GM12875 (cell line): Measurements from ENCODE around the gene ZFYVE28.

Experiments
- H3K4me3 ChIP-seq: one replicate; pipeline ENCODE4 v1.5.1; 2011; ENCODE audit warnings: low read depth, low read length, control low read depth
- CTCF ChIP-seq: IDR thresholded peaks from 2 replicates; pipeline ENCODE4 v1.5.1; 2011; ENCODE audit warnings: low read depth, mild to moderate bottlenecking, control low read depth, inconsistent platforms, low read length, moderate library complexity, borderline replicate concordance; ENCODE audit not compliant: insufficient read depth

The ZFYVE28 gene

DNA sequence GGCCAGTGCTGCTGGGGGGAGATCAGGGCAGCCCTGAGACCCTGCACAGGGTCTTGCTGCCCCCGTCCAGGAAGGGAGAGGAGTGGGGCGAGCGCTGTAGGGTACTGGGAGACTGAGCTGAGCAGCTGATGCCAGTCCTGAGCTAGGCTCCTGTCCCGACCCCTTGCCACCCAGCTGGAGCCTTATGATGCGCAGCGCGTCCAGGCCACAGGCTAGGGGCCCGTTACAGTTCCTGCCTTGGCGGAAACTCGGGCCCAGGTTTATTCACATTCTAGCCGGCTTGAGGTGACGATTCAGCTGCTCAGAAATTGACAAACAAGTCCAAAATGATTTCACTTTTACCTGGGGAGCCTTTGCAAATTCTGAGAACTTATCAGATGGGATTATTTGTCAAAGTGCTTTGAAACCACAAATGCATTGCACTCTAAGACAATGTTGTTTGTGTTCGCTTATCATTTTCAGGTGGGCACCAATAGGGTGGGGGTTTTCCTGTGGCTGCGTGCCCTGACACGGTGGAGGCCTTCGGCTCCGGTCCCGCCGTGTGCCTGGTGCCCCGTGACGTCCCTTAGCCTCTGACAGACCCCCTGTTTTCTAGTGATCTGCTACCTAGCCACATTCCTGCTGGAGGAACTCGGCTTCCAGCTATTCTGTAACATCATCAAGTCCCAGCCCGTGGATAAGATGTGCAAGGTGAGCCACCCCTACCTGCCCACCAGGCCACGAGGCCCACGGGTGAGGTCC is 19.2 kb upstream of the ZFYVE28 start:
- no peak overlapping the region for H3K4me3 ChIP-seq
- no peak for TF ChIP-seq CTCF

- TF ChIP-seq CTCF, result no peak
- no peak overlapping the region for H3K4me3 ChIP-seq
Observed at GRCh38 chr4:2436761-2437474, 18.5 kb upstream of the ZFYVE28 start.

GRCh38 chr4:2436301-2436700 is 17.9 kb upstream of the ZFYVE28 start:
- no peak for TF ChIP-seq CTCF
- no peak overlapping the region for H3K4me3 ChIP-seq

DNA sequence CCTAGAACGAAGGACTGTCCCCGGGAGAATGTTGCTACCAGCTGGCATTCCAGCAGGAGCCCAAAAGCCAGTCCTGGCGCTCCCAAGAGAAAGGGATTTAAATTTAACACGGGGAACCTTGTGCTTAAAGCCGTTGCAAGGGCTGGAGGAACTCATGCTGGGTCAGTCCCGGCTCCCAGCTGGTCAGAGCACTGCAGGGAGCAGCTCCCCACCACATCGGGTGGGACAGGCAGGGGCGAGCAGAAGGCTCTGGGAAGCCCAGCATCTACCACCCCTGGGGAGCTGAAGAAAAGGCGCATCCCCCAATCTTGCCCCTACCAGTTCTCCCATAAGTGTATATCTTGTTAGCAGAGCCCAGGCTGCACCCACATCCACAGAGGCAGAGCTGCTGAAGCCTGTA is 16.0 kb upstream of the ZFYVE28 start:
- TF ChIP-seq CTCF, result no peak
- H3K4me3 ChIP-seq, result no peak overlapping the region

GRCh38 chr4:2433609-2434350 is 15.3 kb upstream of the ZFYVE28 start:
- no peak overlapping the region for H3K4me3 ChIP-seq
- no peak for TF ChIP-seq CTCF

GRCh38 chr4:2432991-2433530 is 14.6 kb upstream of the ZFYVE28 start:
- no peak overlapping the region for H3K4me3 ChIP-seq
- no peak for TF ChIP-seq CTCF
